Sigmoid colon (tissue), 7 donors: ENCODE measurements around the gene RIPOR1. TPM values are rescaled to one million over a fixed set of nuclear protein-coding genes. Genes with fewer than 3 reads are reported as not detected.
A peak's percentile ranks its signal among the peaks of the same experiment; 100 is the strongest.

Source experiments
- DNase-seq: peaks from one replicate; pipeline ENCODE4 v3.0.0-alpha.2; 2019
- H3K27ac ChIP-seq, 4 donors: fragments of 200-600 bp; sonication (generic); one replicate each; pipeline ENCODE4 v1.5.1; 2016 to 2019; ENCODE audit warnings: mild to moderate bottlenecking in 1 of 4
- H3K27me3 ChIP-seq, 3 donors: fragments of 200-600 bp; sonication (generic); one replicate each; pipeline ENCODE4 v1.5.1; 2019; ENCODE audit warnings: mild to moderate bottlenecking in 1 of 3
- H3K36me3 ChIP-seq, 4 donors: fragments of 200-600 bp; sonication (generic); one replicate each; pipeline ENCODE4 v1.5.1; 2016 to 2019
- H3K4me1 ChIP-seq, 4 donors: fragments of 200-600 bp; sonication (generic); one replicate each; pipeline ENCODE4 v1.5.1; 2017 to 2019
- H3K4me3 ChIP-seq, 4 donors: fragments of 200-600 bp; sonication (generic); one replicate each; pipeline ENCODE4 v1.5.1; 2017 to 2019; ENCODE audit warnings: mild to moderate bottlenecking in 2 of 4, moderate library complexity in 1 of 4
- H3K9me3 ChIP-seq, 4 donors: fragments of 200-600 bp in 3 of 4; sonication (generic) in 3 of 4; one replicate each; pipeline versions ENCODE4 v1.5.1 to v1.6.1; 2013 to 2019
- EP300 ChIP-seq, 4 donors: sonication (generic); formaldehyde crosslinking; IDR thresholded peaks; one replicate each; pipeline ENCODE4 v1.6.1; 2017; ENCODE audit warnings: antibody characterized with exemption in 4 of 4
- POLR2A ChIP-seq, 2 donors: fragments of 450-650 bp; IDR thresholded peaks; one replicate each; pipeline ENCODE4 v1.6.1; 2016; ENCODE audit warnings: antibody characterized with exemption in 2 of 2, mild to moderate bottlenecking in 2 of 2, moderate library complexity in 2 of 2
- POLR2AphosphoS5 ChIP-seq, 4 donors: sonication (generic); formaldehyde crosslinking; IDR thresholded peaks; one replicate each; pipeline ENCODE4 v1.6.1; 2017; ENCODE audit warnings: antibody characterized with exemption in 4 of 4
- WGBS, 2 donors: extraction: QIAGEN DNeasy Blood & Tissue Kit; methylation state at CpG; one replicate each; pipeline ENCODE4 v1.1.7; 2013; 5-methylcytosine and 5-hydroxymethylcytosine counted together
- intact Hi-C: fragments of 100-400 bp; cut with DNase I; formaldehyde crosslinking; loops from one replicate; pipeline ENCODE4 v1.15.1; 2023
- polyA plus RNA-seq, 3 donors: library from polyadenylated mRNA; stranded (reverse); fragments of 200-250 nt; gene quantifications; one replicate each; pipeline ENCODE4 v1.2.3, GENCODE V29; 2013
- total RNA-seq, 4 donors: library from RNA; depleted of rRNA; stranded (reverse); fragments of >200 nt; gene quantifications; one replicate each; pipeline ENCODE4 v1.1.0, GENCODE V29; 2016
- TF ChIP-seq, protein P1 (sequence below), 4 experiments: fragments of 450-650 bp in 3 of 4; fragments of 200-600 bp in 1 of 4; IDR thresholded peaks; one replicate each; pipeline ENCODE4 v1.5.1; 2016 to 2019; ENCODE audit warnings: antibody characterized with exemption in 4 of 4, mild to moderate bottlenecking in 3 of 4, moderate library complexity in 2 of 4
- donor health status: healthy with polysubstance abuse.
- donor health status: Bipolar disorder and iron deficiency.
- donor health status: healthy.

RIPOR1 gene
- total and polyA plus RNA-seq, 7 donors: 10.2 to 60.9 (median 26.7) TPM

DNA sequence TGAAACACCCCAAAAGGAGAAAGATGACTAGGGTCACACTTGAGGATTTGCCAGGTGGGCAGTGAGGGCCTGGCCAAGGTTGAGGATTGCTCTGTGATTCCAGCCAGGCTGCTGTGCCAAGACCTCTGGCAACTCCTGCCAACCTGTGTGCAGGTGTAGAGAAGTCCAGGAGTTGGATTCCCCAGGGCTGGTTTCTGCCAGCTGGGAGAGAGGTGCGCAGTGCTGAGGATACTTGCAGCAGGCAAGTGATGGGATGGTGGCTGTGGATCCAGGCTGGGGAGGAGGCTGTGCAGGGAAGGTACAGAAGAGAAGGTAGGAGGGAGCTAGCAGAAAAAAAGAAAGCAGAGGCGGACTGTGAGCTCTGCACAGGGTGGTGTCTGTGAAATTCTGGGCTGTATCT is 6.6 kb downstream of the RIPOR1 start:
- intact Hi-C loops: no loop called here
- WGBS, 2 donors: 95% methylated on average over 2 of the region's 2 CpGs
- Histone ChIP-seq H3K4me3 (no peak overlapping the region), H3K9me3 (no peaks in the 10 kb centered on the region), H3K36me3 (peaks cover 0 to 10% (median 7%) of the 10 kb centered on the region in 4 donors), H3K27ac (no peak overlapping the region), H3K4me1 (peaks cover 0 to 59% (median 50%) of the 10 kb centered on the region in 4 donors), H3K27me3 (no peaks in the 10 kb centered on the region)
- DNase-seq: no peak
- TF ChIP-seq EP300 (IDR thresholded peaks at IDR 0.05) (no peak), POLR2A (IDR thresholded peaks at IDR 0.05) (no peak)

DNA sequence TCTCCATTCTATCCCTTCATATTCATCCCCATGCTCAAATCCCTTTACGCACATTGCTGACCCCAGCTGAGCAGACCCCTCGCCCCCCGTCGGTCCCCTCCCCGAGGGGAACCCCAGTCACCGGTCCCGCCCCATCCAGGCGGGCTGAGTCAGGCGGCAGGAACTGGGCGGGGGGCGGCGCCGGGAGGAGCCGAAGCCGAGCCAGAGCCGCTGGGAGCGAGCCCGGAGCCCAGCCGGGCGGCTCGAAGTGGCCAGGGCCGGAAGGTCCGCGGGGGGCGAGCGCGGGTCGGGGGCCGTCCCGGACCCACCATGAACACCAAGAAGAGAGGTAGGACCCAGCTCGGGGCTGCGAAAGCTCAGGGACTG is 8.6 kb downstream of the RIPOR1 start:
- Histone ChIP-seq H3K9me3 (no peaks in the 10 kb centered on the region), H3K4me3 (peak overlapping the region; percentile 53 to 71 (median 63)), H3K36me3 (peaks cover 11 to 30% (median 23%) of the 10 kb centered on the region in 4 donors), H3K27ac (peak overlapping the region; percentile 76 to 85 (median 79)), H3K4me1 (peaks cover 0 to 43% (median 33%) of the 10 kb centered on the region in 4 donors), H3K27me3 (no peaks in the 10 kb centered on the region)
- DNase-seq: peak; percentile 87
- intact Hi-C loops: no loop called here
- WGBS, 2 donors: 1% methylated on average over 32 of the region's 32 CpGs
- TF ChIP-seq, protein P1, sequence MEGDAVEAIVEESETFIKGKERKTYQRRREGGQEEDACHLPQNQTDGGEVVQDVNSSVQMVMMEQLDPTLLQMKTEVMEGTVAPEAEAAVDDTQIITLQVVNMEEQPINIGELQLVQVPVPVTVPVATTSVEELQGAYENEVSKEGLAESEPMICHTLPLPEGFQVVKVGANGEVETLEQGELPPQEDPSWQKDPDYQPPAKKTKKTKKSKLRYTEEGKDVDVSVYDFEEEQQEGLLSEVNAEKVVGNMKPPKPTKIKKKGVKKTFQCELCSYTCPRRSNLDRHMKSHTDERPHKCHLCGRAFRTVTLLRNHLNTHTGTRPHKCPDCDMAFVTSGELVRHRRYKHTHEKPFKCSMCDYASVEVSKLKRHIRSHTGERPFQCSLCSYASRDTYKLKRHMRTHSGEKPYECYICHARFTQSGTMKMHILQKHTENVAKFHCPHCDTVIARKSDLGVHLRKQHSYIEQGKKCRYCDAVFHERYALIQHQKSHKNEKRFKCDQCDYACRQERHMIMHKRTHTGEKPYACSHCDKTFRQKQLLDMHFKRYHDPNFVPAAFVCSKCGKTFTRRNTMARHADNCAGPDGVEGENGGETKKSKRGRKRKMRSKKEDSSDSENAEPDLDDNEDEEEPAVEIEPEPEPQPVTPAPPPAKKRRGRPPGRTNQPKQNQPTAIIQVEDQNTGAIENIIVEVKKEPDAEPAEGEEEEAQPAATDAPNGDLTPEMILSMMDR (IDR thresholded peaks at IDR 0.05): no peak
- TF ChIP-seq EP300 (IDR thresholded peaks at IDR 0.05) (no peak), POLR2AphosphoS5 (IDR thresholded peaks at IDR 0.05) (peak in 3 of 4 donors; percentile 20 to 67 (median 48)), POLR2A (IDR thresholded peaks at IDR 0.05) (no peak)

DNA sequence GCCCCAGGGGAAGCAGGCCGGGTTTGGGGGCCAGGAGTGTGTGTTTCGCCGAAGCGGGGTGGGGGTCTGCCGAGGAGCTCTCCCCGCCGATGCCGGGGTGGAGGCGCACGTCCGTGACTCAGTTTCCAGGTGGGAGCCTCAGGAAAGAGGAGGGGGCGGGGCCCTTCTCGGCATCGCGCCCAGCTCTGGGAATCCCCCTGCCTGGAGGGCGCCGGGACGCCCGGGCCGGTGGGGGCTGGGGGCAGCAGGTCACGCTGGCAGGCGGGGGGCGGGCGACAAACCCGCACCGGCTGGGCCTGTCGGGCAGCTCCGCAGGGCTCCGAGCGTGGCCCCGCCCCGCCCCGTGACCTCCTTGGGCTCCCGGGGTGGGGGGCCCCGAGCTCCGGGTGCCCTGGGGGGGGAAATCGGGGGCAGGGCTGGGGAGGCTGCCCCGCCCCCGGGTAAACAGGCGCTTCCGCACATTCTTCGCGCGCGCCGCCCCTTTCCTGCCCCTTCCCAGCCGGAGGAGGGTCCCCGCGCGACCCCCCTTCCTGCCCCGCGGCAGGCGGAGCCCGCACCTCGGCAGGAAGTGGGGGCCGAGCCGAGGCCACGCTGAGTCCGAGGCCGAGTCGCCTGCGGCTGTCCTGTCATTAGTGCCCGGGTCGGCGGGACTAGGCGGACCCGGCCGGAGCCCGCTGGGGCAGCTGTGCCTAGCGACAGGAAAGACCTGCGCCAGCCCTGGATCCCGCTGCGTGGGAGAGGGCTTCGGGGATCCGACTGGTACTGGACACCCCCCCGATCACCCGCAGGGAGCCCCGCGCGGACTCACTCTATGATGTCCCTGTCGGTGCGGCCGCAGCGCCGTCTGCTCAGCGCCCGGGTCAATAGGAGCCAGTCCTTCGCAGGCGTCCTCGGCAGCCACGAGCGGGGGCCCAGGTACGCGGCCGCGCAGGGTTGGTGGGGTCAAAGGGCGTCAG is 9.3 kb downstream of the RIPOR1 start:
- H3K4me3 ChIP-seq: peak overlapping the region; percentile 53 to 71 (median 63)
- H3K27ac ChIP-seq: peak overlapping the region; percentile 76 to 85 (median 79)
- intact Hi-C loops: no loop called here
- peaks cover 13 to 37% (median 27%) of the 10 kb centered on the region in 4 donors for H3K36me3 ChIP-seq
- H3K27me3 ChIP-seq: no peaks in the 10 kb centered on the region
- 1 to 2% methylated on average over 97 of the region's 97 CpGs for WGBS, 2 donors
- TF ChIP-seq, protein P1 (IDR thresholded peaks at IDR 0.05): no peak
- TF ChIP-seq EP300 (IDR thresholded peaks at IDR 0.05): no peak
- TF ChIP-seq POLR2AphosphoS5 (IDR thresholded peaks at IDR 0.05): no peak
- TF ChIP-seq POLR2A (IDR thresholded peaks at IDR 0.05): no peak
- peak; percentile 75 for DNase-seq
- H3K9me3 ChIP-seq: no peaks in the 10 kb centered on the region
- H3K4me1 ChIP-seq: peaks cover 0 to 44% (median 33%) of the 10 kb centered on the region in 4 donors

DNA sequence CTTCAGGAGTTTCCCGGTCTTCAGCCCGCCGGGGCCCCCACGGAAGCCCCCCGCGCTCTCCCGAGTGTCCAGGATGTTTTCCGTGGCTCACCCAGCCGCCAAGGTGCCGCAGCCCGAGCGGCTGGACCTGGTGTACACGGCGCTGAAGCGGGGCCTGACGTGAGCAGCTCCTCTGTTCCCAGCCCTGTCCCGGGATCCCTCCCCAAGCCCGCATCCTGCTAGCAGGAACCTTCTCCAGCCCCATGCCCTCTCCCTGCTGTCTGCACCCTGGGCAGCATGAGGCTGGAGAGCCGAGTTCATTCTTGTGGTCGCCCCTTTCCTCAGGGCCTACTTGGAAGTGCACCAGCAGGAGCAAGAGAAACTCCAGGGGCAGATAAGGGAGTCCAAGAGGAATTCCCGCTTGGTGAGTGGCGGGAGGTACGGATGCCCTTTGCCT is 10.1 kb downstream of the RIPOR1 start:
- peaks cover 0 to 44% (median 33%) of the 10 kb centered on the region in 4 donors for H3K4me1 ChIP-seq
- TF ChIP-seq, protein P1 (IDR thresholded peaks at IDR 0.05): no peak
- TF ChIP-seq POLR2A (IDR thresholded peaks at IDR 0.05): no peak
- no peak for TF ChIP-seq EP300 (IDR thresholded peaks at IDR 0.05)
- no peak for TF ChIP-seq POLR2AphosphoS5 (IDR thresholded peaks at IDR 0.05)
- intact Hi-C loops: no loop called here
- DNase-seq: peak; percentile 66
- peaks cover 13 to 45% (median 35%) of the 10 kb centered on the region in 4 donors for H3K36me3 ChIP-seq
- no peaks in the 10 kb centered on the region for H3K9me3 ChIP-seq
- 17 to 51% methylated on average over 23 of the region's 23 CpGs for WGBS, 2 donors
- H3K4me3 ChIP-seq: peak overlapping the region; percentile 53 to 71 (median 63)
- H3K27ac ChIP-seq: peak overlapping the region; percentile 76 to 85 (median 79)
- no peaks in the 10 kb centered on the region for H3K27me3 ChIP-seq

DNA sequence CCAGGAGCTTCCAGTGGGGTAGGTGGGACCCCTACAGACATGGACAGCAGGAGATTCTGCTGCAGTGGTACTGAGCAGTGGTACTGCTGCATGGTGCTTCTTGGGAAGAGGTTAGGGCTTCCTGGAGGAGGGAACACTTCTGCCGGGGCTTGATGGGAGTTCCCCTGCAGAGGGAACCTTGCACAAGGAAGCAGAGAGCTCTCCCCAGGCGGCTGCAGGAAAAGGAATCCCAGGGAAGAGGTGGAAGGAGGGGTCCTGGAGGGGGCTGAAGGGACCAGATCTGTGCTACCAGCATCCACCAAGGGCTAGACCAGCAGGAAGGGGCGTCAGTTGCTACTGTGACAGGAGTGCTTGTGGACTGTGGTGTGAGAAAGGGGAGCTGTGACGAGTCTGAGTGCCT is 10.6 kb downstream of the RIPOR1 start:
- Histone ChIP-seq H3K36me3 (peaks cover 13 to 50% (median 39%) of the 10 kb centered on the region in 4 donors), H3K9me3 (no peaks in the 10 kb centered on the region), H3K4me1 (peaks cover 0 to 44% (median 33%) of the 10 kb centered on the region in 4 donors), H3K27me3 (no peaks in the 10 kb centered on the region), H3K4me3 (no peak overlapping the region), H3K27ac (peak overlapping the region in 1 of 4 donors; percentile 85)
- WGBS, 2 donors: 44 to 56% methylated on average over 4 of the region's 4 CpGs
- intact Hi-C loops: no loop called here
- no peak for TF ChIP-seq POLR2AphosphoS5 (IDR thresholded peaks at IDR 0.05)
- TF ChIP-seq EP300 (IDR thresholded peaks at IDR 0.05): no peak
- no peak for TF ChIP-seq POLR2A (IDR thresholded peaks at IDR 0.05)
- TF ChIP-seq, protein P1 (IDR thresholded peaks at IDR 0.05): no peak
- no peak for DNase-seq
